ENCODE data around the gene ORM1. TPM values are rescaled to one million over a fixed set of nuclear protein-coding genes. Genes with fewer than 3 reads are reported as not detected.

Gene ORM1
- total RNA-seq (2022; extraction: Qiagen RNA extraction; ENCODE audit: low read depth): not detected in 5 replicates

DNA sequence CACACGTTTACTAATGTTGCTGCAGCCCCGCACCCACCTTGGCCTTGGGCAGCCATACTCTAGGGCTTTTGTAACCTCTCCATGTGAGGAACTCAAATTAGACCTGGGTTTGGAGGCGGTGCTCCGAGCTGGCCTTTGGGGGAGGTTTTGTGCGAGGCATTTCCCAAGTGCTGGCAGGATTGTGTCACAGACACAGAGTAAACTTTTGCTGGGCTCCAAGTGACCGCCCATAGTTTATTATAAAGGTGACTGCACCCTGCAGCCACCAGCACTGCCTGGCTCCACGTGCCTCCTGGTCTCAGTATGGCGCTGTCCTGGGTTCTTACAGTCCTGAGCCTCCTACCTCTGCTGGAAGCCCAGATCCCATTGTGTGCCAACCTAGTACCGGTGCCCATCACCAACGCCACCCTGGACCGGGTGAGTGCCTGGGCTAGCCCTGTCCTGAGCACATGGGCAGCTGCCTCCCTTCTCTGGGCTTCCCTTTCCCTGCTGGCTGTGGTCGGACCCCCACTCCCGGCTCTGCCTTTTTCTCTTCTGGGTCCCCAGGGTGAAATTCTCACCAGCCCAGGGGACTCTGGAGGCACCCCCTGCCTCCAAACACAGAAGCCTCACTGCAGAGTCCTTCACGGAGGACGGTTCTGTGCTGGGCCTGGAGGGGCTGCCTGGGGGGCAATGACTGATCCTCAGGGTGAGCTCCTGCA lies at the start of gene ORM1:
Gene ORM1, plus strand, starts transcription at position 268 of the 701 bp plus-strand sequence. Its CDS starts 36 bp downstream, at position 304.

DNA sequence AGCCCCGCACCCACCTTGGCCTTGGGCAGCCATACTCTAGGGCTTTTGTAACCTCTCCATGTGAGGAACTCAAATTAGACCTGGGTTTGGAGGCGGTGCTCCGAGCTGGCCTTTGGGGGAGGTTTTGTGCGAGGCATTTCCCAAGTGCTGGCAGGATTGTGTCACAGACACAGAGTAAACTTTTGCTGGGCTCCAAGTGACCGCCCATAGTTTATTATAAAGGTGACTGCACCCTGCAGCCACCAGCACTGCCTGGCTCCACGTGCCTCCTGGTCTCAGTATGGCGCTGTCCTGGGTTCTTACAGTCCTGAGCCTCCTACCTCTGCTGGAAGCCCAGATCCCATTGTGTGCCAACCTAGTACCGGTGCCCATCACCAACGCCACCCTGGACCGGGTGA lies 6.7 kb downstream of the ORM1 start, which contains the start of gene ORM2:
Gene ORM2, plus strand, starts transcription at position 245 of the 398 bp plus-strand sequence. Its CDS starts 36 bp downstream, at position 281.

Other genes starting within 250 kb of the ORM1 start
- gene AMBP, start 244.8 kb upstream of the ORM1 start, total RNA-seq (2022; extraction: Qiagen RNA extraction; ENCODE audit: low read depth): 6.2 to 9.7 TPM (median 7.3 TPM) in 5 replicates
- gene KIF12, start 223.8 kb upstream of the ORM1 start, total RNA-seq (2022; extraction: Qiagen RNA extraction; ENCODE audit: low read depth): 1.5 to 2.3 TPM (median 2.0 TPM) in 5 replicates
- gene COL27A1, start 167.6 kb upstream of the ORM1 start, total RNA-seq (2022; extraction: Qiagen RNA extraction; ENCODE audit: low read depth): 8.5 to 11.8 TPM (median 10.8 TPM) in 5 replicates
- not detected in 5 replicates for gene ORM2, start 6.8 kb downstream of the ORM1 start, total RNA-seq (2022; extraction: Qiagen RNA extraction; ENCODE audit: low read depth)
- 3.1 to 4.5 TPM (median 3.9 TPM) in 5 replicates for gene AKNA, start 64.9 kb downstream of the ORM1 start, total RNA-seq (2022; extraction: Qiagen RNA extraction; ENCODE audit: low read depth)
- gene WHRN, start 182.4 kb downstream of the ORM1 start, total RNA-seq (2022; extraction: Qiagen RNA extraction; ENCODE audit: low read depth): 4.4 to 7.5 TPM (median 6.8 TPM) in 5 replicates